Fibroblast of lung (primary cell): ENCODE data around the gene MRPL16. TPM values are rescaled to one million over a fixed set of nuclear protein-coding genes. Genes with fewer than 3 reads are reported as not detected.
"Not testable (repeated sequence)": the region's sequence is repeated elsewhere in the genome, so short reads cannot be mapped to it uniquely, and the experiment has no call there.

ENCODE experiments used
- DNase-seq, 2 donors: peaks; one replicate each; pipeline versions ENCODE4 v3.0.0 to v3.0.0-alpha.2; 2010; ENCODE audit warnings: low read depth in 2 of 2
- H2AFZ ChIP-seq: 2 replicates; pipeline ENCODE4 v1.5.1; 2012; ENCODE audit warnings: low read length, control low read depth, inconsistent platforms
- H3K27ac ChIP-seq: 2 replicates; pipeline ENCODE4 v1.5.1; 2011; ENCODE audit warnings: low read length, control low read depth; ENCODE audit not compliant: insufficient read depth
- H3K27me3 ChIP-seq: 2 replicates; pipeline ENCODE4 v1.5.1; 2011; ENCODE audit warnings: mild to moderate bottlenecking, low read length; ENCODE audit not compliant: control insufficient read depth, insufficient read depth
- H3K36me3 ChIP-seq: 2 replicates; pipeline ENCODE4 v1.5.1; 2011; ENCODE audit warnings: low read length; ENCODE audit not compliant: control insufficient read depth, insufficient read depth
- H3K4me1 ChIP-seq: 2 replicates; pipeline ENCODE4 v1.5.1; 2011; ENCODE audit warnings: low read length; ENCODE audit not compliant: control insufficient read depth, insufficient read depth; ENCODE audit errors: extremely low read depth
- H3K4me2 ChIP-seq: 2 replicates; pipeline ENCODE4 v1.5.1; 2011; ENCODE audit warnings: low read length, control low read depth; ENCODE audit not compliant: insufficient read depth; ENCODE audit errors: extremely low read depth
- H3K4me3 ChIP-seq, 4 experiments: fragments of 200-600 bp in 1 of 4; sonication (generic) in 1 of 4; replicated peaks in 1 of 4; 2 replicates each; pipeline ENCODE4 v1.5.1; 2011 to 2016; ENCODE audit warnings: low read length in 4 of 4, low read depth in 3 of 4, mild to moderate bottlenecking in 3 of 4, control low read depth in 2 of 4, inconsistent platforms in 1 of 4, mixed read lengths in 1 of 4; ENCODE audit not compliant: insufficient read depth in 1 of 4; ENCODE audit errors: control extremely low read depth in 1 of 4
- H3K79me2 ChIP-seq: 2 replicates; pipeline ENCODE4 v1.5.1; 2012; ENCODE audit warnings: mild to moderate bottlenecking, low read length, inconsistent platforms; ENCODE audit not compliant: control insufficient read depth, insufficient read depth
- H3K9ac ChIP-seq: 2 replicates; pipeline ENCODE4 v1.5.1; 2011; ENCODE audit warnings: mild to moderate bottlenecking, low read length, control low read depth; ENCODE audit not compliant: insufficient read depth
- H3K9me3 ChIP-seq: 2 replicates; pipeline ENCODE4 v1.5.1; 2012; ENCODE audit warnings: low read depth, low read length; ENCODE audit not compliant: control insufficient read depth, insufficient read depth
- H4K20me1 ChIP-seq: 2 replicates; pipeline ENCODE4 v1.5.1; 2011; ENCODE audit warnings: low read length; ENCODE audit not compliant: control insufficient read depth, insufficient read depth; ENCODE audit errors: extremely low read depth
- EZH2 ChIP-seq: IDR thresholded peaks from 2 replicates; pipeline ENCODE4 v1.5.1; 2012; ENCODE audit warnings: low read length, control low read depth, mild to moderate bottlenecking; ENCODE audit errors: missing control alignments
- polyA plus RNA-seq, 2 donors: library from polyadenylated mRNA; depleted of rRNA in 1 of 2; stranded (reverse) in 1 of 2; unstranded in 1 of 2; fragments of >200 nt; gene quantifications; 2 replicates each; pipeline ENCODE4 v1.2.1, GENCODE V29; 2011 to 2012; ENCODE audit warnings: missing spikeins in 1 of 2
- total RNA-seq: library from RNA; depleted of rRNA; stranded (reverse); fragments of >200 nt; gene quantifications from 2 replicates; pipeline ENCODE4 v1.2.1, GENCODE V29; 2014
- TF ChIP-seq, protein P1 (sequence below), 2 donors: IDR thresholded peaks in 1 of 2; conservative IDR thresholded peaks in 1 of 2; 1 replicate in 1 of 2; 2 replicates in 1 of 2; pipeline ENCODE4 v1.5.1; 2011 to 2012; ENCODE audit warnings: low read length in 2 of 2, control low read depth in 1 of 2, inconsistent platforms in 1 of 2, low read depth in 1 of 2, mild to moderate bottlenecking in 1 of 2

Gene MRPL16
- total and polyA plus RNA-seq, 2 donors (not counting 1 experiment from before 2014, with no cell fraction given), result 43.1 to 64.9 TPM

DNA sequence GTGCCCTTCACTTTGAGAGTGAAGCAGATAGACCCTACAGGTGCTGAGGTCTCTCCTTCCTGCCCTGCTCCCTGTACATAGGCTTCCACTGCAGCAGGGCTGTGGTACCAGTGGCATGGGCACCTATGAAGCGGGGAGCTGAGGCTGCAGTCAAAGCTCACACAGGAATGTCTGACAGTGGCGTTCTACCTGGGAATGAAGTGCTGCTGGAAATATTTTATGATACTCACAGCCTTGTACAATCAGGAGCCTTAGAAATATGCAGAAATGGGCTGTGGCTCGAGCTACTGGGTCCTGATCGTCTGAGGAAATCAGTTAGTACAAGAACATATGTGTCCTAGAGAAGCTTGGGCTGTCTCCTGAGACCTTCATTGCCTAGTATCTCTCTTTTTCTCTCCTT is 24.8 kb downstream of the MRPL16 start:
- H3K4me1 ChIP-seq, result peaks cover 10% of the 10 kb centered on the region
- H3K4me2 ChIP-seq, result no peak overlapping the region
- H3K27me3 ChIP-seq, result no peaks in the 10 kb centered on the region
- no peak for DNase-seq
- no peak overlapping the region for H3K27ac ChIP-seq
- no peak overlapping the region for H3K9ac ChIP-seq
- TF ChIP-seq EZH2, result no peak
- TF ChIP-seq, protein P1, sequence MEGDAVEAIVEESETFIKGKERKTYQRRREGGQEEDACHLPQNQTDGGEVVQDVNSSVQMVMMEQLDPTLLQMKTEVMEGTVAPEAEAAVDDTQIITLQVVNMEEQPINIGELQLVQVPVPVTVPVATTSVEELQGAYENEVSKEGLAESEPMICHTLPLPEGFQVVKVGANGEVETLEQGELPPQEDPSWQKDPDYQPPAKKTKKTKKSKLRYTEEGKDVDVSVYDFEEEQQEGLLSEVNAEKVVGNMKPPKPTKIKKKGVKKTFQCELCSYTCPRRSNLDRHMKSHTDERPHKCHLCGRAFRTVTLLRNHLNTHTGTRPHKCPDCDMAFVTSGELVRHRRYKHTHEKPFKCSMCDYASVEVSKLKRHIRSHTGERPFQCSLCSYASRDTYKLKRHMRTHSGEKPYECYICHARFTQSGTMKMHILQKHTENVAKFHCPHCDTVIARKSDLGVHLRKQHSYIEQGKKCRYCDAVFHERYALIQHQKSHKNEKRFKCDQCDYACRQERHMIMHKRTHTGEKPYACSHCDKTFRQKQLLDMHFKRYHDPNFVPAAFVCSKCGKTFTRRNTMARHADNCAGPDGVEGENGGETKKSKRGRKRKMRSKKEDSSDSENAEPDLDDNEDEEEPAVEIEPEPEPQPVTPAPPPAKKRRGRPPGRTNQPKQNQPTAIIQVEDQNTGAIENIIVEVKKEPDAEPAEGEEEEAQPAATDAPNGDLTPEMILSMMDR (conservative IDR thresholded peaks at IDR 0.05 in 1 of 2, IDR thresholded peaks at IDR 0.05 in 1 of 2; ENCODE audit: low read depth in 1 of 2, low read length in 2 of 2), result no peak
- no peak overlapping the region for H2AFZ ChIP-seq
- H3K79me2 ChIP-seq, result no peaks in the 10 kb centered on the region
- no peaks in the 10 kb centered on the region for H3K9me3 ChIP-seq
- no peaks in the 10 kb centered on the region for H3K36me3 ChIP-seq
- no peak overlapping the region for H3K4me3 ChIP-seq
- no peaks in the 10 kb centered on the region for H4K20me1 ChIP-seq

DNA sequence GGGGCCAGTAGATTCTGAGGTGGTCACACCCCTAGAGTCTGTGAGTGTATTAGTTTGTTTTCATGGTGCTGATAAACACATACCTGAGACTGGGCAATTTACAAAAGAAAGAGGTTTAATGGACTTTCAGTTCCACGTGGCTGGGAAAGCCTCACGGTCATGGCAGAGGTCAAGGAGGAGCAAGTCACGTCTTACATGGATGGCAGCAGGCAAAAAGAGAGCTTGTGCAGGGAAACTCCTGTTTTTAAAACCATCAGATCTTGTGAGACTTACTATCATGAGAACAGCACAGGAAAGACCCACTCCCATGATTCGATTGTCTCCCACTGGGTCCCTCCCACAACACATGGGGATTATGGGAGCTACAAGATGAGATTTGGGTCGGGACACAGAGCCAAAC is 26.1 kb downstream of the MRPL16 start:
- H3K4me1 ChIP-seq, result peaks cover 10% of the 10 kb centered on the region
- not testable (repeated sequence) for H3K36me3 ChIP-seq, DNase-seq, H3K27ac ChIP-seq, H3K79me2 ChIP-seq, H3K4me2 ChIP-seq, H4K20me1 ChIP-seq, H3K9me3 ChIP-seq, H3K27me3 ChIP-seq, H3K9ac ChIP-seq, H2AFZ ChIP-seq, H3K4me3 ChIP-seq

DNA sequence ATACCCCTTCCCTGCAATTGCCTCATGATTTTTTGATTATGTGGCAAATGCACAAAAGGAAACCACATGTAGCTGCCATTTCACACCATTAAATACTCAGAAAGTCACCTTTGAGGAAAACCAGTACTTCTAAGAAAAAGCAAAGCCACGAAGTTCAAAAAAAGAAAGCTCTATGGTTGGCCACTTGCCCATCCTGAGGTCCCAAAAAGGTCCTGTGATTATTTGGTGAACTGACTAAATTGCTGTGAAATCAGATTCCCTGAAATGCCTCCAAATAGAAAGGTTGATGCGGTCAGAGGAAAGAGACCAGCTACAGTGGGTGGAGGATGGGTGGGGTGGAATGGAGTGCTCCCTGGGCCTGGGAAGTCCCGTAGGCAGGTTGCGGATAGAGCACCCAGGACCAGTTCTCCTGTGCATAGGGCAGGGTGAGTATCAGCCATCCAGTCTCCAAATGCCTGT is 26.9 kb downstream of the MRPL16 start:
- Histone ChIP-seq H3K36me3 (no peaks in the 10 kb centered on the region), H2AFZ (no peak overlapping the region), H3K79me2 (no peaks in the 10 kb centered on the region), H3K4me3 (no peak overlapping the region), H3K27me3 (no peaks in the 10 kb centered on the region), H4K20me1 (no peaks in the 10 kb centered on the region), H3K4me2 (no peak overlapping the region), H3K4me1 (peaks cover 10% of the 10 kb centered on the region), H3K9me3 (no peaks in the 10 kb centered on the region), H3K9ac (no peak overlapping the region), H3K27ac (no peak overlapping the region)
- TF ChIP-seq EZH2, result no peak
- TF ChIP-seq, protein P1 (conservative IDR thresholded peaks at IDR 0.05 in 1 of 2, IDR thresholded peaks at IDR 0.05 in 1 of 2; ENCODE audit: low read depth in 1 of 2, low read length in 2 of 2), result no peak
- DNase-seq, result no peak
